BJ (cell line): Measurements from ENCODE around the gene FAM81A. TPM values are rescaled to one million over a fixed set of nuclear protein-coding genes. Genes with fewer than 3 reads are reported as not detected.
A peak's percentile ranks its signal among the peaks of the same experiment; 100 is the strongest.

ENCODE experiments used
- CTCF ChIA-PET: fragments of 350-600 bp; formaldehyde crosslinking; extraction: SDS; loops from one replicate; lab custom pipeline; 2021; ENCODE audit warnings: antibody characterized with exemption, inconsistent platforms; lab: Yijun Ruan, JAX
- POLR2A ChIA-PET: fragments of 300-600 bp; sonication (Branson Sonifier 250); formaldehyde crosslinking; extraction: SDS; loops from one replicate; lab custom pipeline; 2021; ENCODE audit warnings: antibody characterized with exemption; lab: Charles Lee
- DNase-seq: peaks from one replicate; pipeline ENCODE4 v3.0.0-alpha.2; 2011; ENCODE audit warnings: low read depth
- H3K27me3 ChIP-seq: 2 replicates; pipeline ENCODE4 v1.6.0; 2011; ENCODE audit warnings: low read length; ENCODE audit not compliant: control insufficient read depth, insufficient read depth
- H3K36me3 ChIP-seq: 2 replicates; pipeline ENCODE4 v1.5.1; 2011; ENCODE audit warnings: low read length; ENCODE audit not compliant: control insufficient read depth, insufficient read depth
- H3K4me3 ChIP-seq: 2 replicates; pipeline ENCODE4 v1.5.1; 2011; ENCODE audit warnings: low read depth, mild to moderate bottlenecking, control low read depth, low read length
- CTCF ChIP-seq: IDR thresholded peaks from 2 replicates; pipeline ENCODE4 v1.5.1; 2011; ENCODE audit warnings: low read depth, mild to moderate bottlenecking, control low read depth, inconsistent platforms, low read length, moderate library complexity; ENCODE audit not compliant: insufficient read depth
- polyA minus RNA-seq: library from RNA; depleted of rRNA, polyadenylated mRNA; stranded (reverse); fragments of >200 nt; gene quantifications from 2 replicates; pipeline ENCODE4 v1.2.3, GENCODE V29; 2011; rRNA and poly(A)+ RNA removed
- polyA plus RNA-seq: library from polyadenylated mRNA; depleted of rRNA; stranded (reverse); fragments of >200 nt; gene quantifications from 2 replicates; pipeline ENCODE4 v1.2.3, GENCODE V29; 2011; rRNA removed

The FAM81A gene
- 0.06 TPM in 1 of 2 replicates, not detected in the other for polyA plus RNA-seq
- polyA minus RNA-seq = not detected in 2 replicates

DNA sequence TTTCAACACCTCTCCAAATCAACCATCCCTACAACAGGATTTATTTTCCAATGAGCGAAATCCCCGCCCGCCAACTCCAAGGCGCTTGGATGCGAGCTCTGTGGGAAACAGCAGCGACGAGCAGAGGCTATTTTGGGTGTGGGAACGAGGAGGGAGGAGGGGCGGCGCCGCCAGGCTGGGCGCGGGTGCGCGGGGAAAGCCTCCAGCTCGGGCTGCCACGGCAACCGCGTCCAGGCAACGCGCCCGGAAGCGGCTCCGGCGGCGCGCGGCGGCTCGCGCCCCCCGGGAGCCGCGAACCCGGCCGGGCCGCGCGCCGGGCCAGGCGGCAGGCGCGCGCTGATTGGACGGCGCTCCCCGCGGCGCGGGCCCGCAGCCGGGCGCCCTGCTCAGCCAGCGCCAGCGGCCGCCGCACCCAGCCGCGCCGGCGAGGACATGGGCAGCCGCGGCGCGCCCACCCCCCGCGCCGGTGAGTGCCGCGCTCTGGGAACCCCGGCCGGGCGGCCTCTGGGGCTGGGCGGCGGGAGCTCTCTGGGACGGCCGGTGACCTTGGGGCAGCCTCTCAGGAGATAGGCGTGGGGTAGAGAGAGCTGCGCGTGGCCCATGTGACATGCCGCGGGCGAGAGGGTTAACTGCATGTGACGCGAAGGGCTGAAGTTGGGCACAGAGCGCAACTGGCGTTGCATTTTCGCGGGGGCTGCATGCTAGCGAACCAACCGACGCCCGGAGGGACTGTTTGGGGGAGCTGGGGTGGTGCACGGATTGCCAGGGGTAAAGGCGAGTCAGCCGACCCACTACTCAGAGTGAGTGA lies at the start of gene FAM81A:
TSS of gene FAM81A (plus strand) at position 370 of the 808 bp plus-strand sequence. CDS start 20,441 bp downstream, outside the sequence.
- Histone ChIP-seq H3K4me3 (peak within 1 kb of the TSS; percentile 41), H3K36me3 (no peaks in the 10 kb centered on the region), H3K27me3 (peaks cover 17% of the 10 kb centered on the region)
- ChIA-PET POLR2A (no interaction called here), CTCF (interaction anchor here (1.1 kb wide), 1 partner anchor 91 kb away, joined by 3 read pairs; no protein-coding TSS in a partner anchor)
- peak; percentile 13 for DNase-seq
- TF ChIP-seq CTCF = no peak

- H3K36me3 ChIP-seq = no peaks in the 10 kb centered on the region
- H3K27me3 ChIP-seq = no peaks in the 10 kb centered on the region
- DNase-seq = no peak
- CTCF ChIA-PET = no interaction called here
- TF ChIP-seq CTCF = no peak
- H3K4me3 ChIP-seq = no peak overlapping the region
- POLR2A ChIA-PET = no interaction called here
Measured at GRCh38 chr15:59388670-59389069, 49.3 kb upstream of the FAM81A start.

GRCh38 chr15:59392299-59392698 lies 45.7 kb upstream of the FAM81A start:
- DNase-seq = no peak
- Histone ChIP-seq H3K36me3 (no peaks in the 10 kb centered on the region), H3K27me3 (0 out of 2 replicates have a peak, but pooled peaks cover 4% of the 10 kb centered on the region), H3K4me3 (no peak overlapping the region)
- no peak for TF ChIP-seq CTCF
- POLR2A ChIA-PET = no interaction called here
- CTCF ChIA-PET = no interaction called here

DNA sequence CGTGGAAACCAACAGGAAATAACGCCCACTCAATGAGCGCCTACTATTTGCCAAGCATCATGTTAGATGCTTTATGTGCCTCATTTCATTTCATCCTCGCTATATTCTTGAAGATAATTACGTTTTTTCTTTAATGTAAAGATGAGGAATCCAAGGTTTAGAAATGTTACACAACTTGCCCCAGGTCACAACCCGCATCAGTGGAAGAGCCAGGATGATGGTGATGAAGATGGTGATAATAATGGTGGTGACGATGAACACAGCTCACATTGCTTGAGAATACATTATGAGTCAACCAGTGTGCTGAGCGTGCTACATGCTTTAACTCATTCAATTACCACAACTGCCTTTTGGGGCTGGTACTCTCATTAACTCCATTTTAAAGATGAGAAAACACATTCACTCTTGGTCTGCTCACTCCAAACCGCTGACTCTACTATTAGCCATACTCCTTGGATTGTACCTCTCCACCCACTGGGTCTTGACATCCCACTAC lies 43.8 kb upstream of the FAM81A start:
- H3K4me3 ChIP-seq = no peak overlapping the region
- ChIA-PET POLR2A (no interaction called here), CTCF (no interaction called here)
- H3K27me3 ChIP-seq = peaks cover 4% of the 10 kb centered on the region; the same call in 1 of the 2 replicates
- no peaks in the 10 kb centered on the region for H3K36me3 ChIP-seq
- TF ChIP-seq CTCF = no peak
- no peak for DNase-seq

GRCh38 chr15:59396211-59396610 lies 41.8 kb upstream of the FAM81A start:
- DNase-seq = no peak
- TF ChIP-seq CTCF = no peak
- H3K4me3 ChIP-seq = no peak overlapping the region
- ChIA-PET POLR2A (no interaction called here), CTCF (interaction anchor here (0.9 kb wide), 1 partner anchor 22 kb away, joined by 3 read pairs; no protein-coding TSS in a partner anchor)
- no peaks in the 10 kb centered on the region for H3K36me3 ChIP-seq
- H3K27me3 ChIP-seq = peaks cover 4% of the 10 kb centered on the region; the same call in 1 of the 2 replicates
